Measurements from ENCODE around the gene SLC47A1.
"Not testable (repeated sequence)": the region's sequence is repeated elsewhere in the genome, so short reads cannot be mapped to it uniquely, and the experiment has no call there.

- TF ChIP-seq CTCF, POLR2A (IDR thresholded peaks at IDR 0.05): not testable (repeated sequence)
Measured at GRCh38 chr17:19505561-19505960, 28.1 kb upstream of the SLC47A1 start.

Measured in vagina (tissue), 2 donors.